ENCODE results near the gene PRKAA2.

GRCh38 chr1:56666112-56666608 is 21.0 kb downstream of the PRKAA2 start:
- TF ChIP-seq CTCF (conservative IDR thresholded peaks at IDR 0.05) (no peak), ZFX (IDR thresholded peaks at IDR 0.05) (no peak)

Data from C4-2B (cell line).